B cell (primary cell): ENCODE measurements around the gene ABHD5. TPM values are rescaled to one million over a fixed set of nuclear protein-coding genes. Genes with fewer than 3 reads are reported as not detected.

Source experiments
- ATAC-seq: fragments of 200-7000 bp; cut with Tn5 transposase; one replicate; pipeline ENCODE4 v1.10.0; 2021; ENCODE audit warnings: low read depth, mild to moderate bottlenecking, moderate number of reproducible peaks, moderate library complexity
- CTCF ChIA-PET: fragments of 350-600 bp; sonication (Branson Sonifier 250); formaldehyde crosslinking; loops from one replicate; lab custom pipeline; 2021; ENCODE audit warnings: antibody characterized with exemption, inconsistent platforms; lab: Charles Lee
- POLR2A ChIA-PET: fragments of 350-600 bp; sonication (Branson Sonifier 250); formaldehyde crosslinking; loops from one replicate; lab custom pipeline; 2021; ENCODE audit warnings: antibody characterized with exemption; lab: Charles Lee
- DNase-seq: peaks from one replicate; pipeline ENCODE4 v3.0.0; 2013
- H2AFZ ChIP-seq: 2 replicates; pipeline ENCODE4 v1.6.1; 2012; ENCODE audit warnings: mild to moderate bottlenecking, low read depth, low read length; ENCODE audit not compliant: insufficient read depth, poor library complexity, severe bottlenecking
- H3K27ac ChIP-seq, 2 donors: 1 replicate in 1 of 2; 2 replicates in 1 of 2; pipeline ENCODE4 v1.5.1; 2012 to 2013; ENCODE audit warnings: low read length in 2 of 2, mild to moderate bottlenecking in 2 of 2, moderate library complexity in 1 of 2
- H3K27me3 ChIP-seq, 4 experiments: fragments of 200-600 bp in 1 of 4; sonication (generic) in 1 of 4; replicated peaks in 1 of 4; 1 replicate in 2 of 4; 2 replicates in 2 of 4; pipeline versions ENCODE4 v1.6.1 to v1.7.0; 2013 to 2016; ENCODE audit warnings: low read length in 3 of 4, mild to moderate bottlenecking in 2 of 4, mixed read lengths in 1 of 4, moderate library complexity in 1 of 4; ENCODE audit not compliant: insufficient read depth in 4 of 4, control insufficient read depth in 3 of 4; ENCODE audit errors: control extremely low read depth in 1 of 4
- H3K36me3 ChIP-seq, 2 experiments: replicated peaks in 1 of 2; 1 replicate in 1 of 2; 2 replicates in 1 of 2; pipeline versions ENCODE4 v1.6.1 to v1.7.1; 2013; ENCODE audit warnings: low read length in 1 of 2; ENCODE audit not compliant: insufficient read depth in 2 of 2, control insufficient read depth in 1 of 2; ENCODE audit errors: control extremely low read depth in 1 of 2, extremely low read depth in 1 of 2
- H3K4me1 ChIP-seq, 2 donors: fragments of 200-600 bp in 1 of 2; sonication (generic) in 1 of 2; 1 replicate in 1 of 2; 2 replicates in 1 of 2; pipeline versions ENCODE4 v1.5.1 to v1.6.1; 2013 to 2017; ENCODE audit warnings: low read length in 2 of 2; ENCODE audit not compliant: control insufficient read depth in 2 of 2, insufficient read depth in 2 of 2
- H3K4me2 ChIP-seq: replicated peaks from 2 replicates; pipeline ENCODE3; 2012; ENCODE audit warnings: mild to moderate bottlenecking, low read depth, low read length; ENCODE audit not compliant: poor library complexity, severe bottlenecking
- H3K4me3 ChIP-seq, 5 experiments: fragments of 200-600 bp in 1 of 5; sonication (generic) in 1 of 5; 1 replicate in 3 of 5; 2 replicates in 2 of 5; pipeline versions ENCODE4 v1.5.1 to v1.7.0; 2011 to 2016; ENCODE audit warnings: low read length in 4 of 5, mild to moderate bottlenecking in 4 of 5, low read depth in 2 of 5, control low read depth in 1 of 5, moderate library complexity in 1 of 5; ENCODE audit not compliant: insufficient read depth in 1 of 5; ENCODE audit errors: control extremely low read depth in 1 of 5, extremely low read depth in 1 of 5
- H3K79me2 ChIP-seq: fragments of 200-600 bp; sonication (generic); one replicate; pipeline ENCODE4 v1.6.0; 2016; ENCODE audit warnings: low read length; ENCODE audit not compliant: control insufficient read depth, insufficient read depth
- H3K9ac ChIP-seq: fragments of 200-600 bp; sonication (generic); 2 replicates; pipeline ENCODE4 v1.6.1; 2017; ENCODE audit warnings: mild to moderate bottlenecking, low read length, moderate library complexity
- H3K9me3 ChIP-seq, 3 donors: one replicate each; pipeline versions ENCODE4 v1.6.1 to v1.7.1; 2013; ENCODE audit warnings: low read length in 2 of 3; ENCODE audit not compliant: control insufficient read depth in 2 of 3, insufficient read depth in 1 of 3; ENCODE audit errors: control extremely low read depth in 1 of 3
- H4K20me1 ChIP-seq: 2 replicates; pipeline ENCODE4 v1.6.0; 2012; ENCODE audit warnings: mild to moderate bottlenecking, low read length; ENCODE audit not compliant: insufficient read depth, control insufficient read depth, poor library complexity, severe bottlenecking
- H3K27ac Mint-ChIP-seq: one replicate; pipeline ENCODE4 v1.8.0; 2021; ENCODE audit warnings: mixed read lengths
- H3K27me3 Mint-ChIP-seq: one replicate; pipeline ENCODE4 v1.8.0; 2021; ENCODE audit warnings: mixed read lengths
- H3K4me1 Mint-ChIP-seq: one replicate; pipeline ENCODE4 v1.8.0; 2021; ENCODE audit warnings: mixed read lengths
- H3K4me3 Mint-ChIP-seq: one replicate; pipeline ENCODE4 v1.8.0; 2021; ENCODE audit warnings: mixed read lengths
- H3K9me3 Mint-ChIP-seq: one replicate; pipeline ENCODE4 v1.8.0; 2022; ENCODE audit warnings: mixed read lengths; ENCODE audit not compliant: insufficient read depth
- CTCF ChIP-seq: fragments of 200-600 bp; IDR thresholded peaks from one replicate; pipeline ENCODE4 v1.8.0; 2022; ENCODE audit warnings: antibody characterized with exemption, mild to moderate bottlenecking
- EZH2 ChIP-seq: IDR thresholded peaks from 2 replicates; pipeline ENCODE4 v1.6.1; 2012; ENCODE audit warnings: borderline replicate concordance, low read depth, mild to moderate bottlenecking, moderate library complexity, low read length; ENCODE audit not compliant: insufficient read depth, poor library complexity, severe bottlenecking
- WGBS: methylation state at CpG from one replicate; pipeline ENCODE4 v1.1.5; 2013; ENCODE audit warnings: missing lambda C conversion rate; ENCODE audit not compliant: insufficient coverage; 5-methylcytosine and 5-hydroxymethylcytosine counted together
- intact Hi-C: fragments of 100-400 bp; cut with micrococcal nuclease; formaldehyde crosslinking; loops from one replicate; pipeline ENCODE4 v1.10.0; 2022
- polyA plus RNA-seq: library from polyadenylated mRNA; depleted of rRNA; stranded (reverse); fragments of >200 nt; gene quantifications from 2 replicates; pipeline ENCODE4 v1.2.3, GENCODE V29; 2012
- total RNA-seq, 2 donors: library from RNA; stranded (reverse); fragments of 120-200 nt in 1 of 2; gene quantifications; 1 replicate in 1 of 2; 2 replicates in 1 of 2; pipeline versions ENCODE4 v1.2.3 to v1.2.4, GENCODE V29; 2013 to 2022

ABHD5 gene
- total and polyA plus RNA-seq, 2 donors (not counting 1 experiment from before 2014, with no cell fraction given): 4.7 to 12.1 TPM

- Histone ChIP-seq H2AFZ (no peak overlapping the region), H3K27ac (no peak overlapping the region), H3K9ac (no peak overlapping the region), H3K36me3 (peaks cover 0 to 2% of the 10 kb centered on the region in 2 experiments), H3K9me3 (no peaks in the 10 kb centered on the region), H3K4me1 (peaks cover 5 to 12% of the 10 kb centered on the region in 2 donors), H4K20me1 (no peaks in the 10 kb centered on the region), H3K27me3 (no peaks in the 10 kb centered on the region), H3K79me2 (peaks cover 22% of the 10 kb centered on the region), H3K4me3 (no peak overlapping the region), H3K4me2 (no peak overlapping the region)
- DNase-seq: no peak
- Mint-ChIP-seq H3K27me3 (no peaks in the 10 kb centered on the region), H3K27ac (no peak overlapping the region), H3K4me3 (no peak overlapping the region), H3K9me3 (no peaks in the 10 kb centered on the region), H3K4me1 (peaks cover 21% of the 10 kb centered on the region)
- CTCF ChIA-PET: no interaction called here
- POLR2A ChIA-PET: no interaction called here
- intact Hi-C loops: no loop called here
- ATAC-seq: no peak
- TF ChIP-seq EZH2: no peak
- no peak for TF ChIP-seq CTCF
These were observed 5.1 kb downstream of the ABHD5 start for GRCh38 chr3:43695863-43696262.

- peaks cover 5 to 12% of the 10 kb centered on the region in 2 donors for H3K4me1 ChIP-seq
- no peak overlapping the region for H3K27ac Mint-ChIP-seq
- H3K79me2 ChIP-seq: peaks cover 22% of the 10 kb centered on the region
- no peak overlapping the region for H3K27ac ChIP-seq
- TF ChIP-seq EZH2 (no peak), CTCF (no peak)
- H4K20me1 ChIP-seq: no peaks in the 10 kb centered on the region
- H3K9me3 ChIP-seq: no peaks in the 10 kb centered on the region
- H3K4me2 ChIP-seq: no peak overlapping the region
- H3K27me3 ChIP-seq: no peaks in the 10 kb centered on the region
- ATAC-seq (no peak), DNase-seq (no peak)
- H3K4me3 Mint-ChIP-seq: no peak overlapping the region
- peaks cover 21% of the 10 kb centered on the region for H3K4me1 Mint-ChIP-seq
- no peaks in the 10 kb centered on the region for H3K9me3 Mint-ChIP-seq
- ChIA-PET POLR2A (no interaction called here), CTCF (no interaction called here)
- H3K27me3 Mint-ChIP-seq: no peaks in the 10 kb centered on the region
- peaks cover 0 to 2% of the 10 kb centered on the region in 2 experiments for H3K36me3 ChIP-seq
- H3K9ac ChIP-seq: no peak overlapping the region
- H2AFZ ChIP-seq: no peak overlapping the region
- H3K4me3 ChIP-seq: no peak overlapping the region
- 100% methylated on average over 1 of the region's 1 CpG for WGBS
- intact Hi-C loops: no loop called here
These were observed 5.7 kb downstream of the ABHD5 start for GRCh38 chr3:43696441-43696840.
